Stomach (tissue), 4 donors: Measurements from ENCODE around the gene EIF6.
A peak's percentile ranks its signal among the peaks of the same experiment; 100 is the strongest.
"Not testable (repeated sequence)": the region's sequence is repeated elsewhere in the genome, so short reads cannot be mapped to it uniquely, and the experiment has no call there.

ENCODE experiments used
- EP300 ChIP-seq: sonication (generic); formaldehyde crosslinking; IDR thresholded peaks from one replicate; pipeline ENCODE4 v1.6.1; 2017; ENCODE audit warnings: antibody characterized with exemption
- POLR2AphosphoS5 ChIP-seq, 3 donors: sonication (generic); formaldehyde crosslinking; IDR thresholded peaks; one replicate each; pipeline ENCODE4 v1.6.1; 2016; ENCODE audit warnings: antibody characterized with exemption in 3 of 3
- TF ChIP-seq, protein P1 (sequence below), 7 experiments: fragments of 450-650 bp in 4 of 7; fragments of 200-600 bp in 3 of 7; sonication (generic) in 3 of 7; IDR thresholded peaks; one replicate each; pipeline ENCODE4 v1.5.1; 2016 to 2019; ENCODE audit warnings: antibody characterized with exemption in 7 of 7, control low read depth in 2 of 7, mild to moderate bottlenecking in 1 of 7

DNA sequence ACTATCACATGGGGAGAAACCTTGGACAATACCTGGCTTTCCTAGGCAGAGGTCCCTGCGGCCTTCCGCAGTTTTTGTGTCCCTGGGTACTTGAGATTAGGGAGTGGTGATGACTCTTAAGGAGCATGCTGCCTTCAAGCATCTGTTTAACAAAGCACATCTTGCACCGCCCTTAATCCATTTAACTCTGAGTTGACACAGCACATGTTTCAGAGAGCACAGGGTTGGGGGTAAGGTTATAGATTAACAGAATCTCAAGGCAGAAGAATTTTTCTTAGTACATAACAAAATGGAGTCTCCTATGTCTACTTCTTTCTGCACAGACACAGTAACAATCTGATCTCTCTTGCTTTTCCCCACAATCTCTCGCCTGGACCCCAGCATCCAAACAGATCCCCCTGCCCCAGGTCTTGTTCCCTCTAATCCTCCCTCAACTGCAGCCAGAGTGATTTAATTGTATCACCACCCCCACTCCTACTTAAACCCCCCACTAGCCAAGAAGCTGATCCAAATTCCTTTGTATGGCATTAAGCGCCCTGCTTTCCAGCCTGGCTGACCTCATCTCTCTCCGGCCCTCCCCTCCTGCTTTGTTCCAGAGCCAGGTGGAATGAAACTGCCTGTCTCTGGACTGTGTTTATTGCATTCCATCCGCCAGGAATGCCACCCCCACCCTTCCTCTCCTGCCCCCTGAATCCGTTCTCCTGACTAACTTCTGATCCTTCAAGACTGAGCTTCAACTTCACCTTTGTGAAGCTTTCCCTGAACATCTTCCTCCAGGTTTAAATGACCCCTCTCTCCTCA is 21.6 kb downstream of the EIF6 start:
- TF ChIP-seq, protein P1, sequence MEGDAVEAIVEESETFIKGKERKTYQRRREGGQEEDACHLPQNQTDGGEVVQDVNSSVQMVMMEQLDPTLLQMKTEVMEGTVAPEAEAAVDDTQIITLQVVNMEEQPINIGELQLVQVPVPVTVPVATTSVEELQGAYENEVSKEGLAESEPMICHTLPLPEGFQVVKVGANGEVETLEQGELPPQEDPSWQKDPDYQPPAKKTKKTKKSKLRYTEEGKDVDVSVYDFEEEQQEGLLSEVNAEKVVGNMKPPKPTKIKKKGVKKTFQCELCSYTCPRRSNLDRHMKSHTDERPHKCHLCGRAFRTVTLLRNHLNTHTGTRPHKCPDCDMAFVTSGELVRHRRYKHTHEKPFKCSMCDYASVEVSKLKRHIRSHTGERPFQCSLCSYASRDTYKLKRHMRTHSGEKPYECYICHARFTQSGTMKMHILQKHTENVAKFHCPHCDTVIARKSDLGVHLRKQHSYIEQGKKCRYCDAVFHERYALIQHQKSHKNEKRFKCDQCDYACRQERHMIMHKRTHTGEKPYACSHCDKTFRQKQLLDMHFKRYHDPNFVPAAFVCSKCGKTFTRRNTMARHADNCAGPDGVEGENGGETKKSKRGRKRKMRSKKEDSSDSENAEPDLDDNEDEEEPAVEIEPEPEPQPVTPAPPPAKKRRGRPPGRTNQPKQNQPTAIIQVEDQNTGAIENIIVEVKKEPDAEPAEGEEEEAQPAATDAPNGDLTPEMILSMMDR (IDR thresholded peaks at IDR 0.05) = peak in 1 of 7 experiments; percentile 4
- not testable (repeated sequence) for TF ChIP-seq POLR2AphosphoS5 (IDR thresholded peaks at IDR 0.05); EP300
